Naive B cell (primary cell): ENCODE measurements around the gene METTL1. TPM values are rescaled to one million over a fixed set of nuclear protein-coding genes. Genes with fewer than 3 reads are reported as not detected.

Source experiments
- ATAC-seq, 2 donors: fragments of 150-1000 bp; cut with Tn5 transposase; 2 replicates each; pipeline ENCODE4 v1.10.0; 2021; ENCODE audit warnings: low read depth in 2 of 2, mild to moderate bottlenecking in 2 of 2, moderate library complexity in 2 of 2
- DNase-seq: peaks from one replicate; pipeline ENCODE4 v3.0.0; 2022
- H3K27ac Mint-ChIP-seq, 6 donors: one replicate each; pipeline ENCODE4 v1.8.0; 2020 to 2022; ENCODE audit warnings: mild to moderate bottlenecking in 6 of 6, mixed read lengths in 6 of 6, moderate library complexity in 5 of 6, inconsistent platforms in 2 of 6
- H3K27me3 Mint-ChIP-seq, 3 donors: one replicate each; pipeline ENCODE4 v1.8.0; 2021 to 2022; ENCODE audit warnings: mixed read lengths in 3 of 3, mild to moderate bottlenecking in 1 of 3
- H3K36me3 Mint-ChIP-seq, 2 donors: one replicate each; pipeline ENCODE4 v1.8.0; 2020 to 2022; ENCODE audit warnings: mixed read lengths in 2 of 2, inconsistent platforms in 1 of 2, mild to moderate bottlenecking in 1 of 2
- H3K4me1 Mint-ChIP-seq, 3 donors: one replicate each; pipeline ENCODE4 v1.8.0; 2020 to 2022; ENCODE audit warnings: mixed read lengths in 3 of 3, inconsistent platforms in 1 of 3, mild to moderate bottlenecking in 1 of 3, moderate library complexity in 1 of 3
- H3K4me3 Mint-ChIP-seq, 8 donors: one replicate each; pipeline ENCODE4 v1.8.0; 2020 to 2022; ENCODE audit warnings: mild to moderate bottlenecking in 8 of 8, mixed read lengths in 8 of 8, moderate library complexity in 8 of 8, inconsistent platforms in 2 of 8
- H3K9me3 Mint-ChIP-seq, 7 donors: one replicate each; pipeline ENCODE4 v1.8.0; 2020 to 2022; ENCODE audit warnings: mixed read lengths in 7 of 7, mild to moderate bottlenecking in 5 of 7, inconsistent platforms in 2 of 7, moderate library complexity in 1 of 7
- polyA plus RNA-seq, 6 donors: library from polyadenylated mRNA; unstranded; fragments of 300-500 nt; fragmentation: Illumina TruSeq; gene quantifications; one replicate each; pipeline ENCODE4 v1.2.3, GENCODE V29; 2021; ENCODE audit warnings: low read depth in 6 of 6

METTL1 gene
- polyA plus RNA-seq, 6 donors from 2014 or later: 6.9 to 13.2 (median 11.4) TPM

DNA sequence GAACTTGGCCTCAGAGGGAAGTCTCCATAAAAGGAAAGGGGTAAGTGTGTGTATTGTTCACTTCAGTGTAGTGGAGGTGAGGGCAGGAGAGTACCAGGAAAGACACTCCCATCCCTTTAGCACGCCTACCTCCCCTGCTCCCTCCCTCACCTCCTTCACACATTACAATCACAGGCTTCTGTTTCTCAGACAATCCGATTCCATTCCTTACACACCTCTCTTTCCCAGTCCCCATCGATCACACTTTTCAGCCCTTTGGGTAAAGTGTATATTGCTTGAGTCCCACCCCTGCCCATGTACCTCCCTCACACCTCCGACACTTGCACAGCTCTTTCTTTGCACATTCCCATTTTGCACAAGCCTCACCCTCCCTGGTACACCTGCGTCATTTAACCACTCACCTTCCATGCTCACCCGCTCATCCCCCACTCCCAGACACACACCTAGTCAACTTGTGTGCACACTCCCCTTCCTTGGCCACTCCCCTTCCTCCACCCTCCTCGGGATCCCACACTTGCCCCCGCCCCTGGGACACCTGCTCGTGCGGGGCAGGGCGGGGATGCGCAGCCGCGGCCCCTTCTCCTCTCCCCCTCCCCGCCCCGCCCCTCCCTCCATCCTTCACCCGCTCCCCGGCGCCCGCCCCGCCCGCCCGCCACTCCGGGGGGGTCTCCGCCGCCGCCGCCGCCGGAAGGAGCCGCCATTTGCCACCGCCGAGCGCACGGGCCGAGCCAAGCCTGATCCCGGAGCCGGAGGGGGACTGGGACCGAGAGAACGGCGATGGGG lies 17.3 kb downstream of the METTL1 start, which contains the start of gene MARCHF9:
Gene MARCHF9, plus strand, starts transcription at position 693 of the 783 bp plus-strand sequence. CDS start 426 bp downstream, outside the sequence.
- ATAC-seq (peak; percentile 17 to 20), DNase-seq (peak; percentile 73)
- H3K27me3 Mint-ChIP-seq: no peaks in the 10 kb centered on the region
- H3K4me1 Mint-ChIP-seq: peaks cover 56 to 79% (median 66%) of the 10 kb centered on the region in 3 donors
- peak within 1 kb of the TSS; percentile 91 to 99 (median 97) for H3K27ac Mint-ChIP-seq
- H3K4me3 Mint-ChIP-seq: peak within 1 kb of the TSS; percentile 85 to 97 (median 94)
- no peaks in the 10 kb centered on the region for H3K9me3 Mint-ChIP-seq
- H3K36me3 Mint-ChIP-seq: peaks cover 4 to 7% of the 10 kb centered on the region in 2 donors

DNA sequence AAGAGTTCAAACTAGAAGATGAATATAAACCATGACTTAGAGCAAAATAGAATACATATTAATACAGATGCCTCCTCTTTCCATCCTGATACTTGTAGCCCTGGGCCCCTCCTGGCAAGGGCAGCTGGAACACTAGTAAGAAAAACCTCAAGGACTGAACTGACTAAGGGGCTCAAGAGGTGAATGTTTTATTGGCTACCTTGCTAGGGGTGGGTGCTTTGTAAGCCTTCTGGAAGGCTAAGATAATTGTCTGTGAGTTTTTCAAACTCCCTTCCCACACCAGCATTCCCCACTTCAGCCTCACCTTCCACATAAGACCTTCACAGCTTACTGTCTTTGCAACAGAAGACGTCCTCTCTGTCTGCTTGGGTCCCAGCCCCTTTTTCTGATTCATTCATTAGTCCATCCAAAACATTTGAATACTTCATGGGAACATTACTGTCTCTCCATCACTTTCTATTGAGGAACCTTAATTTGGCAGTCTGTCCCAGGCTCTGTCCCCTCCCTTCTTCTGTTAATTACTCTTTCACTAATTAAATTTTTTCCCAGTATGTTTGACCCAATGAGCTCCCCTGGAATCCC lies 18.1 kb downstream of the METTL1 start:
- H3K27me3 Mint-ChIP-seq: no peaks in the 10 kb centered on the region
- ATAC-seq: no peak
- DNase-seq: no peak
- peaks cover 51 to 72% (median 59%) of the 10 kb centered on the region in 3 donors for H3K4me1 Mint-ChIP-seq
- H3K9me3 Mint-ChIP-seq: no peaks in the 10 kb centered on the region
- peaks cover 0 to 7% of the 10 kb centered on the region in 2 donors for H3K36me3 Mint-ChIP-seq
- H3K4me3 Mint-ChIP-seq: peak overlapping the region; percentile 84 to 97 (median 92)
- peak overlapping the region; percentile 83 to 99 (median 96) for H3K27ac Mint-ChIP-seq

DNA sequence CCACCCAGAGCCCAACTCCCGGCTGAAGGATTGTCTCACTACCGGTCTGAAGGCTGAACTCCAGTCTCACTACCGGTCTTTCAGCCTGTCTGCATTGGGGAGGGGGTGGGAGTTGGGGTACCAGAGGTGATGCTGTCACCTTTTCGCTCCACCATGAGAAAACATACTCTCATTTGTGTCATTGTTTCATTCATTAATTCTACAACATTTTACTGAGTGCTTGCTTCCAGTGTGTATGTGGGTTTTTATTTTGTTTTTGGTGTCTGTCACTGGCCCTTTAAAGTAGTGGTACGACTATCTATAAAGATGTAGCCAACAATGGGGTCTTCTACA lies 19.3 kb downstream of the METTL1 start:
- Mint-ChIP-seq H3K4me1 (peaks cover 45 to 63% (median 53%) of the 10 kb centered on the region in 3 donors), H3K27ac (peak overlapping the region; percentile 83 to 99 (median 96)), H3K9me3 (no peaks in the 10 kb centered on the region), H3K4me3 (peak overlapping the region; percentile 85 to 98 (median 94)), H3K27me3 (no peaks in the 10 kb centered on the region), H3K36me3 (no peaks in the 10 kb centered on the region)
- DNase-seq: no peak
- no peak for ATAC-seq

DNA sequence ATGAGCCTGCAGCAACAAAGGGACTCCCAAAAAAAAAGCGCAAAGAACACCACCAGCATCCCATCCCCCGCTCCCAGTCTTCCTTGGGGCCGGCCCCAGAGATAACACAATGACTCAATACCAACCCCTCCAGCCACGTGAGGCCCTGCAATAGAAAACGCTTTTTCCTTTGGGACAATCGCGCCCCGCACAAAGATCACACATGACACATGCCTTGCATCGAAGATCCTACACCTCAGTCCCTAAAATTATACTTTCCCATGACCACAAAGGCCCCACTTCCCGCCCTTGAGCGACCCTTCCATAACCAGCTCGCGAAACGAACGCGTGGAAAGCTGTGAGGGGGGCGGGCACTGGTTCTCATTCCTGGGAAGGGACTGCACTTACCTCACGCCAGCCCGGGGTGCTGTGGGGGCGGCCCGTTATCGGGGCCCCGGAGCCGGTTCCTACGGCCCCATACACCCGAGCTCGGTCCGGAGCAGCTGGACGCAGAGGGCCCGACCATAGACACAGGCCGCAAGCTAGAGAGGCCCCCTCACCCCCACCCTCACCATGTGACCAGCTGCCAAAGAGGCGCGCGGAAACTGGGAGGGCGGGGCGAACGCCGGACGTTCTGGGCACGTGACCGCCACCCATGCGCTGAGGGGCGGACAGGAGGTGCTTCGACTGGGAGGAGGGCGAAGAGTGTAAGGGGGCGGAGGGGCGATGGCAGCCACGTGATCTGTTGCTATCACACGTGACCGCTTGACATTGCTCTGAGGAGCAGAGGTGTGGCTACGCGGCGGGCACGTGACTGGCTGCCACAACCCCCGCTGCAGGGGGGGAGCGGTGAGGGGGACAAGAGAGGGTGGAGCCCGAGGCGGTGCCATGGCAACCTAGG lies 19.9 kb downstream of the METTL1 start, which contains the start of gene CDK4:
Gene CDK4, minus strand, starts transcription at position 523 of the 880 bp plus-strand sequence. CDS start 593 bp downstream, outside the sequence.
- Mint-ChIP-seq H3K9me3 (no peaks in the 10 kb centered on the region), H3K27me3 (no peaks in the 10 kb centered on the region), H3K4me1 (peaks cover 48 to 58% (median 50%) of the 10 kb centered on the region in 3 donors), H3K27ac (peak within 1 kb of the TSS; percentile 83 to 99 (median 96)), H3K36me3 (no peaks in the 10 kb centered on the region), H3K4me3 (peak within 1 kb of the TSS; percentile 85 to 98 (median 94))
- DNase-seq (peak; percentile 99), ATAC-seq (peak; percentile 75 to 77)

DNA sequence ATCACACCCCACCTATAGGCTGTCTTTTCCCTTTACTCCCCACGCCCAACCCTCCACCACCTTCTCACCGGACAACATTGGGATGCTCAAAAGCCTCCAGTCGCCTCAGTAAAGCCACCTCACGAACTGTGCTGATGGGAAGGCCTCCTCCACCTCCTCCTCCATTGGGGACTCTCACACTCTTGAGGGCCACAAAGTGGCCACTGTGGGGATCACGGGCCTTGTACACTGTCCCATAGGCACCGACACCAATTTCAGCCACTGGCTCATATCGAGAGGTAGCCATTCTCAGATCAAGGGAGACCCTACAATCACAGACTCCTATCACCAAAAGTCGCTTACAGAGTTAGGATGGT lies 20.5 kb downstream of the METTL1 start:
- H3K4me3 Mint-ChIP-seq: peak overlapping the region; percentile 85 to 98 (median 94)
- no peaks in the 10 kb centered on the region for H3K9me3 Mint-ChIP-seq
- no peaks in the 10 kb centered on the region for H3K36me3 Mint-ChIP-seq
- H3K27ac Mint-ChIP-seq: peak overlapping the region; percentile 83 to 99 (median 96)
- no peaks in the 10 kb centered on the region for H3K27me3 Mint-ChIP-seq
- DNase-seq: no peak
- ATAC-seq: no peak
- H3K4me1 Mint-ChIP-seq: peaks cover 43 to 54% (median 47%) of the 10 kb centered on the region in 3 donors

DNA sequence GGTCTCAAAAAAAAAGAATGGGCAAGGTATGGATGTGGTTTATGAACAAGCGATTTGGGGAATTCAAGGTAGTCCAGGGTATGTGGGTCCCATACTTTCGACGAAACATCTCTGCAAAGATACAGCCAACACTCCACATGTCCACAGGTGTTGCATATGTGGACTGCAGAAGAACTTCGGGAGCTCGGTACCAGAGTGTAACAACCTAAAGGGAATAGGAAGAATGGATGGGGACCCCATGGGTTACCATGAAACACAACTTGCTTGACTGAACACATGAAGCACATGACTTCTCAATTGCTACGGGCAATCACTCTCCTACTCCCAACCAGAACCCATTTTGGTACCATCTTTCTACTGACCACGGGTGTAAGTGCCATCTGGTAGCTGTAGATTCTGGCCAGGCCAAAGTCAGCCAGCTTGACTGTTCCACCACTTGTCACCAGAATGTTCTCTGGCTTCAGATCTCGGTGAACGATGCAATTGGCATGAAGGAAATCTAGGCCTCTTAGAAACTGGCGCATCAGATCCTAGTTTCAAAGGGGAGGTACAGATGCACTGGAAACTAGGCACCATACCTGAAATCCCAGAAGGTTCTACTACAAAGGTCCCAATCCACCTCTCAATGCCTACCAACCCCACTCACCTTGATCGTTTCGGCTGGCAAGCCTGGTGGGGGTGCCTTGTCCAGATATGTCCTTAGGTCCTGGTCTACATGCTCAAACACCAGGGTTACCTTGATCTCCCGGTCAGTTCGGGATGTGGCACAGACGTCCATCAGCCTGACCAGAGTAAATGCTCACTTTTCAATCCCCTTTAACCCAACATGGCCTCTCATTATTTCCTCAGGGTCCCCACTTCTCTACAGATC lies 21.1 kb downstream of the METTL1 start:
- ATAC-seq (no peak), DNase-seq (no peak)
- Mint-ChIP-seq H3K4me1 (peaks cover 44 to 55% (median 49%) of the 10 kb centered on the region in 3 donors), H3K4me3 (peak overlapping the region; percentile 78 to 98 (median 92)), H3K27me3 (no peaks in the 10 kb centered on the region), H3K9me3 (no peaks in the 10 kb centered on the region), H3K27ac (peak overlapping the region in 3 of 6 donors; percentile 91 to 99 (median 95)), H3K36me3 (no peaks in the 10 kb centered on the region)

DNA sequence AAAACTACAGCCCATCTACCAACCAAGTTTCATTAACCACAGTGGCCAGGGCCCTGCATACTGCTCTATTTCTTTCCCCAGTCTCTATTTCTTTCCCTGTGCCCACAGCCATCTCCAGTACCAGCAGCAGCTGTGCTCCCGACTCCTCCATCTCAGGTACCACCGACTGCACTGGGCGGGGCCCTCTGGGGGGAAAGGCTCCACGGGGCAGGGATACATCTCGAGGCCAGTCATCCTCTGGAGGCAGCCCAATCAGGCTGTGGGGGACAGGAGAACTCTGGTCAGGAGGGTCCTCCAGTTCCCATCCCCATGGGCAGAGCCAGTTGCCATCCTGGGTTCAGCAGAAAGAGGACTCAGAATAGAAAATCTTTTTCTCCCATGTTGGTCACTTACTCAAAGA lies 22.8 kb downstream of the METTL1 start:
- H3K4me1 Mint-ChIP-seq: peaks cover 51 to 62% (median 57%) of the 10 kb centered on the region in 3 donors
- DNase-seq: no peak

DNA sequence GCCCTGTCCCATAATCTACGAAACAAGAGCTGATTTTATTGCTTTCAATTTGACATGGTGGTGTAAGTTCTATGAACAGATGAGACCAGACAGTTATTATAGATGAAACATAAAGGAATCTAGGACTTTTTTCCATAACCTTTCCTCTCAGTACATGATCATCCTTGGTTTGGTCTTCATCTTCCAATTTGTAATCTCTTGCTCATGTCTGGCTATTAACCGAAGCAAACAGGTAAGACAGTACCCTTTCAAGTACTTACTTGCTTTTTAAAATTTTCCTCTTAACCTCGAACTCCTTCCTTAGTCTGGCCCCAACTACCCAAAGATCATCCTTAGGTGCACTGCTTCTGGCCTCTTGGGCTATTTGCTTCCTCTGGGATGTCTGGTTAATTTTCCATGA lies 25.9 kb downstream of the METTL1 start:
- peaks cover 46 to 50% (median 50%) of the 10 kb centered on the region in 3 donors for H3K4me1 Mint-ChIP-seq
- H3K36me3 Mint-ChIP-seq: no peaks in the 10 kb centered on the region
- no peaks in the 10 kb centered on the region for H3K27me3 Mint-ChIP-seq
- DNase-seq (no peak), ATAC-seq (no peak)
- H3K27ac Mint-ChIP-seq: peak overlapping the region in 5 of 6 donors; percentile 92 to 98 (median 96)
- H3K4me3 Mint-ChIP-seq: peak overlapping the region; percentile 90 to 99 (median 96)
- no peaks in the 10 kb centered on the region for H3K9me3 Mint-ChIP-seq

More for the DNA sequence above, 22.8 kb downstream of the METTL1 start:
- peak overlapping the region in 1 of 8 donors; percentile 26 for H3K4me3 Mint-ChIP-seq
- H3K9me3 Mint-ChIP-seq: no peaks in the 10 kb centered on the region
- H3K27me3 Mint-ChIP-seq: no peaks in the 10 kb centered on the region
- ATAC-seq: no peak
- H3K27ac Mint-ChIP-seq: no peak overlapping the region
- H3K36me3 Mint-ChIP-seq: no peaks in the 10 kb centered on the region

DNA sequence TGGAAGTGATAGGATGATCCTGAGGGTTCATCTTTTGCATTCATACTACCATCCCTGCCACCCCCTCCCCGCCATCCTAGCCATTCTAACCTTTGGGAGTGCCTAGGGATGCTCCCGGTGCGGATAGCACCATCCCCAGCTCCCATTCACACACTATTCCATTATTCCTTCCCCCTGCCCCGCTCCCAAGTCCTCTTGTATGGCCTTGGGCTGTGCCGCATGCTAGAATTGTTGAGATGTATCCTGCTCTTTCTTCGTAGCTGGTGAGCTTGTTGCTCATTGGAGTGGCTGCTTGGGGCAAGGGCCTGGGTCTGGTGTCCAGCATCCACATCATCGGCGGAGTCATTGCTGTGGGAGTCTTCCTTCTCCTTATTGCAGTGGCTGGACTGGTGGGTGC lies 26.4 kb downstream of the METTL1 start:
- Mint-ChIP-seq H3K27me3 (no peaks in the 10 kb centered on the region), H3K4me1 (peaks cover 48 to 54% (median 50%) of the 10 kb centered on the region in 3 donors), H3K4me3 (peak overlapping the region; percentile 90 to 99 (median 96)), H3K27ac (peak overlapping the region; percentile 92 to 98 (median 96)), H3K9me3 (no peaks in the 10 kb centered on the region), H3K36me3 (no peaks in the 10 kb centered on the region)
- DNase-seq (no peak), ATAC-seq (no peak)

DNA sequence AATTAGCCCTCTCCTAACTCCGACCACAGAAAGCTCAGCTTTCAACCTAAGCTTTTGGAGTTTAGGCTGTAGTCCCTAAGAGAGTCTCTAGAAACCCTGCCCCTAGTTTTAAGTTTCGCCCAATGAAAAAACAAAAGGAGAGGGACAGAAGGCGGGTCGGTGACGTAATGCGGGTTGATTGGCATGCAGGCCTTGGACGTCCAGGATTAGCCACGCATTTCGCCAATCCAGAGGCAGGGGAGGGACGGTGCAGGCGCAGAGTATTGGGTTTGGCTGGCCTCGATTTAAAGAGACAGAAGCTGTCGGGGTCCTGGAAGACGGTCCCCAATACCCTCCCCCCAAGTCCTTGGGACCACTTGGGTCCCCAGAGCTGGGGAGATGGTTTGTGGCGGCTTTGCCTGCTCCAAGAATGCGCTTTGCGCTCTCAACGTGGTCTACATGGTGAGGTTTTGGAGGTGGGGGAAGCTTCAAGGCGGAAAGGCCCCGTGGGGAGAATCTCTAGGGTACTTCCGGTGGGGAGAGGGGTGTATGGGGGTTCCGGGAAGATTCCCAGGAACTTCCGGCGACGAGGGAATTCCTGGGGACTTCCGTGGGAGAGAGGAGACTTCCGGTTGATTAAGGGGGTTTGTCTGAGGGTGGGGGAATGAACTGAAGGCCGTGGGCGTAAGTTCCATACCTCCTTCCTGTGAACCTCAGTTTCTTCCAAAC lies 27.0 kb downstream of the METTL1 start, which contains the start of gene TSPAN31:
Gene TSPAN31, plus strand, starts transcription at position 263 of the 708 bp plus-strand sequence. Its CDS starts 116 bp downstream, at position 379.
- DNase-seq (peak; percentile 94), ATAC-seq (peak; percentile 79 to 83)
- H3K27ac Mint-ChIP-seq: peak within 1 kb of the TSS; percentile 92 to 98 (median 96)
- no peaks in the 10 kb centered on the region for H3K27me3 Mint-ChIP-seq
- H3K9me3 Mint-ChIP-seq: no peaks in the 10 kb centered on the region
- peak within 1 kb of the TSS; percentile 90 to 99 (median 96) for H3K4me3 Mint-ChIP-seq
- H3K36me3 Mint-ChIP-seq: no peaks in the 10 kb centered on the region
- H3K4me1 Mint-ChIP-seq: peaks cover 50 to 53% (median 51%) of the 10 kb centered on the region in 3 donors

DNA sequence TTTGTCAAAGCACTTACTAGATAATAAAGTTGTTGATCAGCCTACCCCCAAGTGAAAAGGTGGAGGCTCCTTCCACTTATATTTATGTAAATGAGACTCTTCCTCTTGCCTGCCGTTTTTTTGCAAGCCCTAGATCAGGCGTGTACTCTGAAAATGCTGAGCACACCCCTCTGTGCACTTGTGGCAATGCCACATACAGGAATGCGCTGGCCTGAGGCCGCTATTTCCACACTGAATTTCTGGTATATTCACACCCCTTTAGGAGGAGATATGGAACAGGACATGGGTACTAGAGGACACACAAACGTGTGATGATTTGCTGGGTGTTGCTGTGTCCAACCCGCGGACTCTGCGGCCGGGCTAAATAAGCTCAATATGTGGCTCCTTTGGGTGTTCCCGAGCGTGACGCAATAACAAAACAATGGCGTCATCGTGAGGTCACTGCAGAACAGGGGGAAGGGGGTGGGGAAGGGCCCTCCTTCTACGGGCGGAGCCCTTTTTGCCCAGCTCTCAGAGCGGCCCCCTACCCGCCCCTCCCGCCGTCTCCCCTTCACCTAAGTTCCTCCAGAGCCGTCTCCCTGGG lies 27.6 kb downstream of the METTL1 start:
- Mint-ChIP-seq H3K9me3 (no peaks in the 10 kb centered on the region), H3K27ac (peak overlapping the region; percentile 91 to 98 (median 96)), H3K27me3 (no peaks in the 10 kb centered on the region), H3K36me3 (no peaks in the 10 kb centered on the region), H3K4me3 (peak overlapping the region; percentile 90 to 99 (median 96)), H3K4me1 (peaks cover 55 to 56% (median 56%) of the 10 kb centered on the region in 3 donors)
- ATAC-seq: peak; percentile 62
- peak; percentile 74 for DNase-seq
